ENCODE results near the gene DBT.

DNA sequence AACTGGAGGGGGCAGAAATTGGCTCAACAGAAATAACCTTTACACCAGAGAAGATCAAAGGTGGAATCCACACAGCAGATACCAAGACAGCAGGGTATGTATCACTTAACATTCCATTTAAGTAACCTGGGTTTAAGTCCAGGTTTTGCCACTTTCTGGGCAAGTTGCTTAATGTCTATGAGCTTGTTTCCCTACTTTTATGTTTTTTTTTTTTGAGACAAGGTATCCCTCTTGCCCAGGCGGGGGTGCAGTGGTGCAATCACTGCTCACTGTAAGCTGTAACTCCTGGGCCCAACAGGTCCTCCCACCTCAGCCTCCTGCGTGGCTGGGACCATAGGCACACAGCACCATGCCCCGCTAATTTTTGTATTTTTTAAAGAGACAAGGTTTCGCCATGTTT lies 18.6 kb upstream of the DBT start:
- TF ChIP-seq, protein P1, sequence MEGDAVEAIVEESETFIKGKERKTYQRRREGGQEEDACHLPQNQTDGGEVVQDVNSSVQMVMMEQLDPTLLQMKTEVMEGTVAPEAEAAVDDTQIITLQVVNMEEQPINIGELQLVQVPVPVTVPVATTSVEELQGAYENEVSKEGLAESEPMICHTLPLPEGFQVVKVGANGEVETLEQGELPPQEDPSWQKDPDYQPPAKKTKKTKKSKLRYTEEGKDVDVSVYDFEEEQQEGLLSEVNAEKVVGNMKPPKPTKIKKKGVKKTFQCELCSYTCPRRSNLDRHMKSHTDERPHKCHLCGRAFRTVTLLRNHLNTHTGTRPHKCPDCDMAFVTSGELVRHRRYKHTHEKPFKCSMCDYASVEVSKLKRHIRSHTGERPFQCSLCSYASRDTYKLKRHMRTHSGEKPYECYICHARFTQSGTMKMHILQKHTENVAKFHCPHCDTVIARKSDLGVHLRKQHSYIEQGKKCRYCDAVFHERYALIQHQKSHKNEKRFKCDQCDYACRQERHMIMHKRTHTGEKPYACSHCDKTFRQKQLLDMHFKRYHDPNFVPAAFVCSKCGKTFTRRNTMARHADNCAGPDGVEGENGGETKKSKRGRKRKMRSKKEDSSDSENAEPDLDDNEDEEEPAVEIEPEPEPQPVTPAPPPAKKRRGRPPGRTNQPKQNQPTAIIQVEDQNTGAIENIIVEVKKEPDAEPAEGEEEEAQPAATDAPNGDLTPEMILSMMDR (IDR thresholded peaks at IDR 0.05; ENCODE audit: insufficient read depth, low read length, poor library complexity, severe bottlenecking) = no peak
- TF ChIP-seq EZH2phosphoT487 (conservative IDR thresholded peaks at IDR 0.05; ENCODE audit: low read length) = no peak

Measured in SU-DHL-6 (cell line).